OCI-LY1 (cell line): ENCODE measurements around the gene HPS4.

Experiments used
- H2AFZ ChIP-seq: fragments of 200-600 bp; sonication (generic), shearing (Covaris generic); 2 replicates; pipeline ENCODE4 v1.6.0; 2014; ENCODE audit warnings: antibody characterized with exemption, mild to moderate bottlenecking, low read length
- H3F3A ChIP-seq: fragments of 200-600 bp; sonication (generic), shearing (Covaris generic); 2 replicates; pipeline ENCODE4 v1.6.0; 2014; ENCODE audit warnings: mild to moderate bottlenecking, antibody characterized with exemption, low read length, moderate library complexity; ENCODE audit not compliant: insufficient read depth
- H3K27ac ChIP-seq: fragments of 200-600 bp; sonication (generic); 2 replicates; pipeline ENCODE4 v1.5.1; 2014; ENCODE audit warnings: low read length, mixed run types, mild to moderate bottlenecking, low read depth; ENCODE audit not compliant: poor library complexity, severe bottlenecking
- H3K27me3 ChIP-seq: fragments of 200-600 bp; sonication (generic); 2 replicates; pipeline ENCODE4 v1.6.0; 2014; ENCODE audit warnings: antibody characterized with exemption, mild to moderate bottlenecking, low read length, moderate library complexity; ENCODE audit not compliant: insufficient read depth
- H3K36me3 ChIP-seq: fragments of 200-600 bp; sonication (generic); 2 replicates; pipeline ENCODE4 v1.6.1; 2014; ENCODE audit warnings: mild to moderate bottlenecking, antibody characterized with exemption, low read length, moderate library complexity, mixed read lengths; ENCODE audit not compliant: insufficient read depth
- H3K4me1 ChIP-seq: fragments of 200-600 bp; sonication (generic); 2 replicates; pipeline ENCODE4 v1.5.1; 2014; ENCODE audit warnings: mild to moderate bottlenecking, low read length, moderate library complexity; ENCODE audit not compliant: insufficient read depth, severe bottlenecking
- H3K4me2 ChIP-seq: fragments of 200-600 bp; sonication (generic), shearing (Covaris generic); 2 replicates; pipeline ENCODE4 v1.6.1; 2014; ENCODE audit warnings: low read length
- H3K4me3 ChIP-seq: fragments of 200-600 bp; sonication (generic); 2 replicates; pipeline ENCODE4 v1.5.1; 2014; ENCODE audit warnings: low read length, low read depth, mild to moderate bottlenecking, mixed read lengths; ENCODE audit not compliant: poor library complexity, severe bottlenecking
- H3K79me2 ChIP-seq: fragments of 200-600 bp; shearing (Covaris generic); 2 replicates; pipeline ENCODE4 v1.6.1; 2016; ENCODE audit warnings: mixed run types, low read length, mixed read lengths; ENCODE audit not compliant: insufficient read depth
- H3K9ac ChIP-seq: fragments of 200-600 bp; sonication (generic), shearing (Covaris generic); 2 replicates; pipeline ENCODE4 v1.6.1; 2014; ENCODE audit warnings: mild to moderate bottlenecking, low read length, mixed read lengths
- H3K9me2 ChIP-seq: fragments of 200-600 bp; sonication (generic), shearing (Covaris generic); 2 replicates; pipeline ENCODE4 v1.6.1; 2014; ENCODE audit warnings: low read depth, mild to moderate bottlenecking, low read length, mixed read lengths
- H3K9me3 ChIP-seq: fragments of 200-600 bp; shearing (Covaris generic); 2 replicates; pipeline ENCODE4 v1.6.1; 2014; ENCODE audit warnings: low read length, mixed read lengths
- H4K20me1 ChIP-seq: fragments of 200-600 bp; sonication (generic), shearing (Covaris generic); 2 replicates; pipeline ENCODE4 v1.6.0; 2016; ENCODE audit warnings: mild to moderate bottlenecking, low read length; ENCODE audit not compliant: insufficient read depth
- EZH2 ChIP-seq: fragments of 200-600 bp; sonication (generic), shearing (Covaris generic); IDR thresholded peaks from 2 replicates; pipeline ENCODE4 v1.8.0; 2017; ENCODE audit warnings: borderline replicate concordance, mixed run types, mild to moderate bottlenecking, antibody characterized with exemption, low read length, moderate library complexity, mixed read lengths
- TF ChIP-seq, protein P1 (sequence below): fragments of 200-600 bp; sonication (generic), shearing (Covaris generic); IDR thresholded peaks from 2 replicates; pipeline ENCODE4 v1.5.1; 2017; ENCODE audit warnings: mild to moderate bottlenecking, antibody characterized with exemption, low read length, moderate library complexity, mixed read lengths

HPS4 gene

DNA sequence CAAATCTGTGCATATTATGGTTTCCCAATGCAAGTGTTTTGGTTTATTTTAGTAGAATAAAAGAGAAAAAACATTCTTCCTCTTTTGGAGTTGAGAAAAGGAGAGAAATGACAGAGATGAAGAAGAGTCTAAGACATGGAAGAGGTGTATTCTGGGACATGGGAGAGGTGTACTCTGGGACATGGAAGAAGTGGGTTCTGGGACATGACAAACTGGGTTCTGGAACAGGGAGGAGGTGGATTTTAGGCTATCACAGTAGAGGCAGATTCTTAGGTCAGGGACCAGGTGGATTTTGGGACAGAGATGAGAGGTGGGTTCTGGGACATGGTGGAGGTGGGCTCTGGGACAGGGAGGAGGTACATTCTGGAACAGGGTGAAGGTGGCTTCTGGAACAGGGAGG, 56.7 kb downstream of the HPS4 start:
- no peak for TF ChIP-seq EZH2
- TF ChIP-seq, protein P1, sequence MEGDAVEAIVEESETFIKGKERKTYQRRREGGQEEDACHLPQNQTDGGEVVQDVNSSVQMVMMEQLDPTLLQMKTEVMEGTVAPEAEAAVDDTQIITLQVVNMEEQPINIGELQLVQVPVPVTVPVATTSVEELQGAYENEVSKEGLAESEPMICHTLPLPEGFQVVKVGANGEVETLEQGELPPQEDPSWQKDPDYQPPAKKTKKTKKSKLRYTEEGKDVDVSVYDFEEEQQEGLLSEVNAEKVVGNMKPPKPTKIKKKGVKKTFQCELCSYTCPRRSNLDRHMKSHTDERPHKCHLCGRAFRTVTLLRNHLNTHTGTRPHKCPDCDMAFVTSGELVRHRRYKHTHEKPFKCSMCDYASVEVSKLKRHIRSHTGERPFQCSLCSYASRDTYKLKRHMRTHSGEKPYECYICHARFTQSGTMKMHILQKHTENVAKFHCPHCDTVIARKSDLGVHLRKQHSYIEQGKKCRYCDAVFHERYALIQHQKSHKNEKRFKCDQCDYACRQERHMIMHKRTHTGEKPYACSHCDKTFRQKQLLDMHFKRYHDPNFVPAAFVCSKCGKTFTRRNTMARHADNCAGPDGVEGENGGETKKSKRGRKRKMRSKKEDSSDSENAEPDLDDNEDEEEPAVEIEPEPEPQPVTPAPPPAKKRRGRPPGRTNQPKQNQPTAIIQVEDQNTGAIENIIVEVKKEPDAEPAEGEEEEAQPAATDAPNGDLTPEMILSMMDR, result no peak
- no peak overlapping the region for H3K27ac ChIP-seq
- no peak overlapping the region for H3K4me2 ChIP-seq
- H3K79me2 ChIP-seq, result no peaks in the 10 kb centered on the region
- no peak overlapping the region for H2AFZ ChIP-seq
- no peak overlapping the region for H3K4me3 ChIP-seq
- H3K36me3 ChIP-seq, result no peaks in the 10 kb centered on the region
- H3F3A ChIP-seq, result no peaks in the 10 kb centered on the region; the same call in 1 of the 2 replicates
- H3K4me1 ChIP-seq, result peaks cover 32% of the 10 kb centered on the region
- H3K9ac ChIP-seq, result no peak overlapping the region
- no peaks in the 10 kb centered on the region for H4K20me1 ChIP-seq
- H3K9me2 ChIP-seq, result no peaks in the 10 kb centered on the region
- no peaks in the 10 kb centered on the region; the same call in 1 of the 2 replicates for H3K27me3 ChIP-seq
- peaks cover 13% of the 10 kb centered on the region for H3K9me3 ChIP-seq

DNA sequence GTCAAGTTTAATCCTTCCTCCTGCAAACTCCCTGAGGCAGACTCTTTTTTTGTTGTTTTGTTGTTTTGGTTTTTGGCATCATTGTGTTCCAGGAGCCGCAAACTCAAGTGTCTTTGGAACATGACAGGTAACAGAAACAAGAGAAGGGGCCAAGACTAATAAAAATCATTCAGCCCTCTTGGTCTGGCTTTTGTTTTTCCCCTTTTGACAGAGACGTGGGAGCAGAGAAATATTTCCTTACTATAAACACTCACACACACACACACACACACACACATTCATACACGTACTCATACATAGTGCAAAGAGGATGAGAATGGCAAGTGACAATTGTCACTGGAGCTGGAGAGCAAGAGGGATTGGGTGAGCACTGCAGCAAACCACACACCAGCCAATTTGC, 65.0 kb downstream of the HPS4 start:
- Histone ChIP-seq H3K9me2 (no peaks in the 10 kb centered on the region), H3K36me3 (no peaks in the 10 kb centered on the region), H3K27ac (no peak overlapping the region), H3K79me2 (no peaks in the 10 kb centered on the region), H3K9me3 (peaks cover 10% of the 10 kb centered on the region), H3K4me1 (no peaks in the 10 kb centered on the region), H3K27me3 (peaks cover 5% of the 10 kb centered on the region), H3K4me2 (no peak overlapping the region), H2AFZ (no peak overlapping the region), H3F3A (no peaks in the 10 kb centered on the region), H3K9ac (no peak overlapping the region), H4K20me1 (no peaks in the 10 kb centered on the region), H3K4me3 (no peak overlapping the region)
- TF ChIP-seq EZH2, result no peak
- TF ChIP-seq, protein P1, result no peak

DNA sequence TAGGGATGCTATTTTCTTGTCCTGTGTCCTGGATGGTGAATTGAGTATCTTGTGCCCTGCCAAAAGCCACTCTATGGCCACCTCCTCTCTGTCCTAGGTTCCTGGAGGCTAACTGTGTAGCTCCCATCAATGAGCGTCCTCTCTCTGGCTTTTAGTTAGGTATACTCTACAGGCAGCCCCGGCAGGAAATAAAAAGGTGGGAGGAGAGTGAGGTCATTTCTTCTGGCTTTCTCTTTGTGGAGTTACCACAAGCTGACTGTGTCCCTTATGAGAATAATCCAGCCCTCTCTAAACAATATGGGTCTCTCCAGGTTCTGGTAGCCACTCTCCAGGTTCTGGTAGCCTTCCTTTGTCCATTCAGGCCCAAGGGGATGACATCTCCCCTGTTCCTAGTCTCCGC, 66.2 kb downstream of the HPS4 start:
- Histone ChIP-seq H2AFZ (no peak overlapping the region), H3K4me1 (no peaks in the 10 kb centered on the region), H3K27ac (no peak overlapping the region), H3K79me2 (no peaks in the 10 kb centered on the region), H3K9ac (no peak overlapping the region), H3K4me3 (no peak overlapping the region), H3F3A (no peaks in the 10 kb centered on the region), H4K20me1 (no peaks in the 10 kb centered on the region), H3K9me3 (no peaks in the 10 kb centered on the region), H3K9me2 (no peaks in the 10 kb centered on the region), H3K27me3 (peaks cover 5% of the 10 kb centered on the region), H3K36me3 (no peaks in the 10 kb centered on the region), H3K4me2 (no peak overlapping the region)
- TF ChIP-seq, protein P1, result no peak
- no peak for TF ChIP-seq EZH2
